GM21528 (cell line): ENCODE results near the gene SIRT2.
"Not testable (repeated sequence)": the region's sequence is repeated elsewhere in the genome, so short reads cannot be mapped to it uniquely, and the experiment has no call there.

Experiments
- ATAC-seq: cut with Tn5 transposase; IDR thresholded peaks from one replicate; pipeline ENCODE4 v1.9.1; 2021; ENCODE audit warnings: mild to moderate bottlenecking, moderate library complexity; ENCODE audit not compliant: unreplicated experiment, low FRiP score

SIRT2 gene

DNA sequence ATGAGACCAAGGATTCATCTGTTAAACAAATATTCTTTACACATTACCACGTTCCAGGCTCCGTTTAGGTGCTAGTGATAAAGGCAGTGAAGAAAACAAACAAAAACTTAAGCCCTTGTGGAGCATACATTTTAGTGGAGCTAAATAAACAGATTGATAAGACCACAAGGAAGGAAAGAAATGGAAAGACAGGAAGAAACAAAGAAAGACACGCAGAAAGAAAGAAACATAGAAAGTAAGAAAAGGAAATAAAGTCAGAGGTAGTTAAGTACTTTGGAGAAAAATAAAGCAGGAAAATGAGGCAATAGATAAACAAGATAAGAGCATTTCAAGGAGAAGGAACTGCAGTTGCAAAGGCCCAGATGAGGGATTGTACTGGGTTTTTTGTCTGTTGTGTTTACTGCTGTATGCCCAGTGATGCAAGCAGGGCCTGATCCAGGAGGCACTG lies 1.3 kb upstream of the SIRT2 start:
- no peak for ATAC-seq

DNA sequence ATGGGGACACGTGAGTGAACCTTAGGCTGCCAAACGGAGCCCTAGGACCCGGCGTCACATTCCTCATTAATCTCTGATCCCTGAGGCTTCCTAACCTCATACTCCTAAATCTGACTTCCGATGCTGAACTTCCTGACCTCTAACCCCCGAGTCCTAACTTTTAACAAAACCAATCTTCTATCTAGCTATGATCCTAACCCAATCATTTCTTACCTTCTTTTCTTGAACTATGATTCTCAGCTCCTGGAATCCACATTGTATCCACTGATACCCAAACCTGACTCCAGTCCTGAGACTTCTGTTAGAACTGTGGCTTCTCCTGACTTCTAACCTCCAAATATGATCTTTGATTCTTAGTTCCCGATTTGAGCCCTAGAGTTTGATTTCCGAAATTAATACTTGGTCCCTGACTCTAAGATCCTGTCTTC lies 798 bp upstream of the SIRT2 start:
- no peak for ATAC-seq

DNA sequence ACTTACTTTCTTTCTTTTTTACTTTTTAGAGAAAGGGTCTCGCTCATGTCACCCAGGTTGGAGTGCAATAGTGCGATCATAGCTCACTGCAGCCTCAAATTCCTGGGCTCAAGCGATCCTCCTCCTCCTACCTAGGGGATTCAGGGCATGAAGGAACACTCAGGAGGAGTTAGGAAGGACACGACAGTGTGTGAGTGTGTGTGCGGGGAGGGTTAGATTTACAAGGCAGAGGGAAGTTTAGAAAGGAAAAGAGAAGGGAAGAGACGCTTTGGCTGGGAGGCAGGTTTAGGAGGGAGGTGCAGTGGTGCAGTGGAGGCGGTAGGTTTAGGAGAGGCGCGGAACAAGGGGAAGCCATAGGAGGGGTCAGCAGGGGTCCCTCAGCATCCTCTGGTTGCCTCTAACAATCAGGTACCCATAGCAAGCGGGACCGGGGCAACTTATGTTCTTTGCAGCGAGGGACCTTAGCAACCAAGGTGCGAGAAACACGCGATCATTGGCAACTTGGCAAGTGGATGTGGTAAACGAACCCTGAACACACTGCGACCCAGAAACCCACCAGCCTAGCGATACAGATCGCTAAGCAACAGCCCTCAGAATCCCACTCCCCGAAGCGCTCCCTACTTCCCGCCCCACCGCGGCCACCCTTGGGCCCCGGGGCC lies 501 bp downstream of the SIRT2 start:
- ATAC-seq, result no peak

DNA sequence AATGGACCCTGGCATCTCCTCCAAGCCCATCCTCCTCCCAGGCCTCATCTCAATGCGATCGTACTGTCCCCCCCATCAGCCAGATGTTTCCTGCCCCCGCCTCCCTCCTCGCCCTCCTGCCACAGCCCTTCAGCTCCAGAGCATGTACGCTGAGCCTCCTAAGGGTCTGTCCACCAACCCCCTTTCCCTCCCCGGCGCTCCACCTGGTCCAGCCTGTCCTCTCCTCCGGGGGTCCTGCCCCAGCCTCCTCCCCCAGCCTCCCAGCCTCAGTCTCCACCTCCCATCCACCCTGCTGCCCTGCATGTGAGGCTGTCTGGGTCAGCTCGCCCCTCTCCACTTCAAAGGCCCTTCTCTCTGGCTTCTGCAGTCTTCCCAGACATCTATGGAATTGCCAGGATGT lies 4.5 kb downstream of the SIRT2 start:
- ATAC-seq, result no peak

DNA sequence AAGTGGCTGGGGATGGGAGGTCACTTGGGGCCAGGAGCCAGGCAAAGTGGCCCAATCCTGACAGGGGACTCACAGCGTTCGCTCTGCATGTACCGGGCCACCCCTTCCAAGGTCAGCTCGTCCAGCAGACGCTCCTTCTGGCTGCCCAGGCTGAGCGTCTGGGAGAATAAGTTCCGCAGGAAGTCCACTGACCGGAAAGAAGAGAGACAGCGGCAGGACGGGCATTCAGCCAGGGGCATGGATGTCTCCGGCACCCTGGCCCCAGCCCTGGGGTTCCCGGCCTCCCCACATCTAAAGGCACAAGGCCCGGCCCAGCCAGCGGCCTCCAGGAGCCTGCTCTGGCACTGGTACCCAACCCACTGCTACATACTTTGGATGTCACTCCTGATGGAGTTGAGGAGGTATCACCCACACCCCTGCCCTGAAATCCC lies 6.1 kb downstream of the SIRT2 start:
- no peak for ATAC-seq

DNA sequence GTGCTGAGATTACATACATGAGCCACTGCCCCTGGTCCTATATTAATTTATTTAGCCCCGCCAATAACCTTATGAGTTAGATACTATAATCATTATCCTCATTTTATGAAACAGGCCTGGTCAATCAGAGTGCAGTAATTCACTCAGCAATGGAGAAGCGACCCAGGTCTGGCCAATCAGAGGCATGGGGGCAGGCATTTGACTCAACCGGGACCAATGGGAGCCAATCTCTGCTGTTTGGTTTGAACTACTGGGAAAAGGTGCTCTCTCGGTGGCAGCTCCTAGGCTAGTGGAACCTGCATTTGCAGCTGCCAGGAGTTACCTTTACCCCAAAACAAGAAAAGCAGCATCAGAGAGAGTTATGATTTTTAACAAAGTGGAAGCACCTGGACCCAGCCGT lies 6.6 kb downstream of the SIRT2 start:
- no peak for ATAC-seq

DNA sequence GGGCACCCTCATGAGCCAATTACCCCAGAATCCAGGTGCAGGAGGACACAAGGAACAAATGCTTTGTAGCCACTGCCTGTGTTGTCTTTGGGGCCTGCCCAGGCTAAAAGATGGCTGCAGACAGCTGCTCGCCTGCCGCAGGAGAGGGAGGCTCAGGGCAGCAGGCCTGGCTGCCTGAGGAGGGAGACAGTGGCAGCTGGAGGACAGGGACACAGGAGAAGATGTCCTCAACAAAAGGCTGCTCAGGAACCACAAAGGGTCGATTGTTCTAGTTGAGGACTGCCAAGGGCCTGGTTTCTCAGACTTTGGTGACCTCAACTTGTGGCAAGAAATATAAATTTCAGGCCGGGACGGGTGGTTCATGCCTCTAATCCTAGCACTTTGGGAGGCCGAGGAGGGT lies 7.6 kb downstream of the SIRT2 start:
- ATAC-seq, result no peak

DNA sequence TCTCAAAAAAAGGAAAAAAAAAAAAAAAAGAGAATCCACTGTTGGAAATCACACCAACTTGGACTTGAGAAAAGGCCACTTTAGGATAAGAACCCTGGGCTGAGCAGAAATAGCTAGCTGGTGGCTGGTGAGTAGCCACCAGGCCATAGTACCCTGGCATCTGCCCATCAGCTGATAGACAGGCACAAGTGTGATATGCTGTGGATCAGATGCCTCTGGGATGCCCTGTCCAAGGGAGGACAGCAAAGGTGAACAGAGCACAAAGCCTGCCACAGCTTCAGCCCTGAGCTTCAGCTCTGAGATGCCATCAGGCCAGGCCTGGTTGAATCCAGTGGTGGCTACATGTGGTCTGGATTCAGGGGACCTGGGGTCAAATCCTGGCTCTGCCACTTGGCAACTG lies 8.7 kb downstream of the SIRT2 start:
- ATAC-seq, result no peak

DNA sequence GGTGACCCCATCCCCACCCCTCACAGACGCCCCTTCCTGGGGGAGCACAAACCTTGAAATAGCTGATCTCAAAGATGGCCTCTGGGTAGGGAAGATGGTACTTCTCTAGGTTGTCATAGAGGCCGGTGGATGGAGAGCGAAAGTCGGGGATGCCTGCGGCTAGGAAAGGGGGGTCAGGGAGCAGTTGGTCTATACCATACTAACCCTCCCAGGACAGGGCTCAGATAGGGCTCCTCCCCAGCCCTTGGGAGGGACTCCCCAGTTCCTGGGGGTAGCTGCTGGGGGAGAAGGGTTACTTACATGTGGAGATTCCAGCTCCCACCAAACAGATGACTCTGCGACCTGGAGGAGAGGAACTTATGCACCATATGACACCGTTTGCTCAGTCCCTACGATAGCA lies 9.6 kb downstream of the SIRT2 start:
- no peak for ATAC-seq

DNA sequence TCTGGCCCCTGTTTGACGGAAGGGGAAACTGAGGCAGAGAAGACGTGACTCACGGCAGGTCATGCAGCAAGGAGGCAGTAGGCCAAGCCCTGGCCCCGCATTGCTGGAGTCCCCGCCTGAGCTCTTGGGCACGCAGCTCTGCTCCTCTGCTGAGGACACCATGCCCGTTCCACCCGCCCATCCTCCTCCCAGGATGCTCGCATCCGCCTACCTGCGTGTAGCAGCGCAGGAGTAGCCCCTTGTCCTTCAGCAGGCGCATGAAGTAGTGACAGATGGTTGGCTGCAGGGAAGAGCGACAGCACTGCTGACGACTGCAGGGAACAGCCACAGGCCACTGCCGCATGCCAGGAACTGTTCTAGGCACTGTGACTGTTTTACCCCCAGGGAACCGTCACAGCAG lies 10.5 kb downstream of the SIRT2 start:
- no peak for ATAC-seq

DNA sequence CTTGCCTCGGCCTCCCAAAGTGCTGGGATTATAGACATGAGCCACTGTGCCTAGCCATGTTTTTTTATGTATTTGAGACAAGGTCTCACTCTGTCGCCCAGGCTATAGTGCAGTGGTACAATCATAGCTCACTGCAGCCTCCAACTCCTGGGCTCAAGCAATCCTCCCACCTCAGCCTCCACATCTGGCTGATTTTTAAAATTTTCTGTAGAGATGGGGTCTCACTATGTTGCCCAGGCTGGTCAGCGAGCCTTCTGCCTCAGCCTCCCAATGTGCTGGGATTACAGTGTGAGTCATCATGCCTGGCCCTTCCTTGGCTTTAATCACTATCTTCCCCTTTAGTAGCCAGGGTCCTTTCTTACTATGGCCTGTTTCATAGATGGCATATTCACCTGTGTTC lies 14.7 kb downstream of the SIRT2 start:
- not testable (repeated sequence) for ATAC-seq

DNA sequence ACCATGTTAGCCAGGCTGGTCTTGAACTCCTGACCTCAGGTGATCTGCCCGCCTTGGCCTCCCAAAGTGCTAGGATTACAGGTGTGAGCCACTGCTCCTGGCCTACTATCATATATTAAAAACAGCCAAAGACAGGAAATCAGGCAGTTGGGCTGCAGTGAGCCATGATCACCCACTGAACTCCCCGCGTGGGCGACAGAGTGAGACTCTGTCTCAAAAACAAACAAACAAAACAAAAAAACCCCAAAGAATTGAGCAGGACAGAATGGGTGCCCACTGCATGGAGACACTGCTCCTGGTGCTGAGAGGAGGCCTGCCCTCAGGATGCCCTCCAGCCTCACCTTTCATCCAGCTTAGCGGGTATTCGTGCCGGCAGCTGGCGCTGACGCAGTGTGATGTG lies 16.1 kb downstream of the SIRT2 start:
- ATAC-seq, result no peak

DNA sequence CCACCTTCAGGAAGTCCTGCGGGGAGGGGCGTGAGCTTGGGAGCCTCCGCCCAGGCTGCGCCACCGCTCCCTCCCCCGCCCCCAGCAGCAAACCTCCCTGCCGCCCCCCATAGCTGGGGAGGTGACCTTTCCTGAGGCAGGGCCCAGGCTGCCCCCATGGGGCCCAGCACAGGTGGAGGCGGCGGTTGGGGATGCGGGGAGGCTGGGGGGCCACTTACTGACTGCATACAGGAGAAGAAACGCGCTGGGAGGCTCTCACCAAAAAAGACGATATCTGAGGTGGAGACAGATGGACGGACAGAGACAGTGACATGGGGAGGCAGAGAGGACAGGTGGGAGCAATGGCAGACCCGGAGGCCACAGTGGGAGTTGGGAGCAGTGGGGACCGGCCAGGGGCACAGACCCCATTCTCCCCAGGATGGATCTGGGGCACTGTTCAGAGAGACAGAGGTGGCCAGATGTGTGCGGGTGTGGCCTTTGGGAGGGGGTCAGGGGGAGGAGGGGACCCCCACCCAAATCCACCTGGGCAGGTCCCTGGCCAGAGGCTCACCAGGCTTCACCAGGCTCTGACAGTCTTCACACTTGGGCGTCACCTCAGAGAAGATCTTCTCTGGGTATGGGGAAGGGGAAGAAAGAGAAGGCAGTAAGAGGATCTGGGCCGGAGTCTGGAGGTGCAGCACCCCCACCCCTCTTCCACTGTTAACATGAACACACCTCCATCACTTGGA lies 18.4 kb downstream of the SIRT2 start:
- ATAC-seq, result no peak

DNA sequence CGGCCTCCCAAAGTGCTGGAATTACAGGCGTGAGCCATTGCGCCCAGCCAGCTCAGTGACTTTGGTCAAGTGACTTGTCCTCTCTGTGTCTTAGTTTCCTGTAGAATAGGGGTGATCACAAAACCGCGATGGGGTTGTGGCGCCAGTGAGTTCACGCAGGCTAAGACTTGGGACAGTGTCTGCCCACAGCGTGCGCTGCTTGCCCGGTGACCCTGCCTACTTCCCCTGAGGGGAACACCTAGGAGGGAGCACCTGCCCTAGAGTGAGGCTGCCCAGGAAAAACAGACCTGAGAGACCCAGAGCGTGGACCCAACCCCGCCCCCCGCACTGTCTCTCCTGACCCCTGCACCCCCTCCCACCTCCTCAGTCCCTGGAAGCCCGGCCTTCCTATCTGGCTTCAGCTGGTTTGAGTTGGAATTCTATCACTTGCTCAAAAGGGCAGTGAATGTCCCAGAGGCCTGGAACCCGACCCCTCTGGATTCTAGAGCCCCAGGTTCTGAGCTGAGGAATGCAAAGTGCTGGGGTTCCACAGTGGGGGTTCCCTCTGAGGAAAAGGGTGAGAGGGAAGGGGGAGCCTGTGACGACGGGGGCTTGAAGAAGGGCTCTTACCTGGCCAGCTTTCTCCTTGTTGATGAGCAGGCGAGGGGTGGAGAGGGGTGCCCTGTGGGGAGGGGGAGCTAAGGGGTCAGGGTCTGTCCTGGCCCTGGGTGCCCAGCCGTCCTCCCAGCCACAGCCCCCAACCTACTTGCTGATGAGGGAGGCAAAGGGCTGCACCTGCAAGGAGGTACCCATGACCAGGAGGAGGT lies 19.1 kb downstream of the SIRT2 start:
- no peak for ATAC-seq

DNA sequence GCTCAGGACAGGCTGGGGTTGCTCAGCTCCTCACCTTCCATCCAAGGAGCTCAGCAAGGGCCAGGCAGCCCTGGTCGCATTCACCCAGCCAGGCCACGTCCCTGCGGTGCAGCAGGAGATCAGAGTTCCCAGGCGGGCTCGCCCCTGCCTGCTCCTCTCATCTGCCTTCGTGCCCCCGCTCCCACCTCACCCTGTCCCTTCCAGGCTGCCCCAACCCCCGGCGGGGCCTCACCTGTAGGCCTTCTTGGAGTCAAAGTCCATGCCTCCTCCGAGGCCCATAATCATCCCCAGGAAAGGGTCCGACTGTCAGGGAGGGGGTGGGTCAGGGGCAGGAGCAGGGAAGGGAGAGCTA lies 20.0 kb downstream of the SIRT2 start:
- no peak for ATAC-seq

DNA sequence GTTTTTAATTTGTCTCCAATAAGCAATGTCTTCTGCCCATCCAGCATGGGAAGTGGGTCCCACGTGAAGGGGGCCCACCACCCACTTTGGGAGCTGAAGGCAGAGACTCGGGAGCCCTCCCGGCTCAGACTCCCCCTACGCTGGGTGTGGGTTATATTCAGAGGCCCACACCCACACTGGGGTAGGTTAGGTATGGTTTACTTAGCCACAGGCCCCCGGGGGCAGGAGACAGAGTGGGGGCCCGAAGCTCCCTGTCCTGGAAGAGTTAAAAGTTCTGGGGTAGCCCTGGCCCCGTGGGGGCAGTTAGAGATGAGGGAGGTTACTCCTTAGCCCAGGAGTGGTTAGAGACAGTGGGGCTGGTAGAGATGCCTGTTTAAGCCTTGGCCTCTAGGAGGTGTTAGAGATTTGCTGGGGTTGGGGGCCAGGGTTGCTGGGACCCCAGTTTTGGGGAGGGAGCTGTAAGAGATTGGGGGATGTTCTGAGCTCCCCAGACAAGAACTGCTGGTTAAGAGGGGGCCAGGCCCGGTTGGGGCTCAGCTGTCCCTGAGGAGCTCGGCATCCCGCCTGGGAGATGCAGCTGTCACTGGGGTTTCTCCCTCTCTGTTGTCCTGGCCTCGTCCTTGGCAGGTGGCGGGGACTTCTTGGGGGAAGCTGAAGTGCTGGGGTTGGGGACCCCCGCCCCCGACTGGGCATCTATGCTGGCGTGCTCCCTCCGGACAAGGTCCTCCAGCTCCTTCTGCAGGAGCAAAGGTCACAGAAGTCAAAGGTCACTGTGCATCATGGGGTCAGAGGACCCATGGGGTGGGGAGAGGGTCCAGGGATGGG lies 20.6 kb downstream of the SIRT2 start:
- no peak for ATAC-seq

DNA sequence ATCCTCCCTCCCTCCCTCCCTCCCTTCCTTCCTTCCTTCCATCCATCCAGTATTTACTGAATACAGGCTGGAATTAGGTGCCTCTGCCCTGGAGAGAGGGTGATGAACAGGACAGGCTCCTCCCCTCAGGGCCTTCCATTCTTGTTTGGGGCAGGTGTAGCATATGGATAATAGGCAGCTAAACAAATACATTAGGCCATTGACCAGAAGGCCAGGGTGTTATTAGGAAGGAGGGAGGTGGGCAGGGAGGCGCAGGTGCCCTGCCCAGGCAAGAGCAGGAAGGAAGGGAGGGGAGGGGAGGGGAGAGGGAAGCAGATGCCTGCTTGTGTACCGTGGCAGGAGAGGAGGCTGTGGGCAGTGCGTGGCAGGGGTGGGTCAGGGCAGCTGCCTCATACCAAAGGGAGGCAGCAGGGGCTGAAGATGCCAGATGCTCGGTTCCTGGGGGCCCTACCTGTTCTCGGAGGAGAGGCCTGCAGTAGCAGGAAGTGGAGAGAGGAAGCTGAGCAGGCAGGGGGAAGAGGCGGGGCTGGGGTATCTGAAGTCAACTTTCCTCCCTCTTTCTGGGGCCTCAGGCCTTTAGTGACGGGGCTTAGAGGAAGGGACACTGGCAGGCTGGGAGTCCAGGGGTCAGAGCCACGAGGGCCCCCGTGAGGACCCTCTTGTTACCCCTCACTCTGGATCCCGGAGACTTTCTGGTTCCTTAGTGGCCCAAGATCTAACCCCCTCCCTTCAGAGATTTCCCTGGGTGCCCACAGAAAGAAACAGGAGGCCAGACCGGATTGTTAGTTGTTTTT lies 21.4 kb downstream of the SIRT2 start, which contains the start of gene RINL:
Gene RINL, minus strand, starts transcription at position 495 of the 794 bp plus-strand sequence. CDS start 1,533 bp downstream, outside the sequence.
- no peak for ATAC-seq

DNA sequence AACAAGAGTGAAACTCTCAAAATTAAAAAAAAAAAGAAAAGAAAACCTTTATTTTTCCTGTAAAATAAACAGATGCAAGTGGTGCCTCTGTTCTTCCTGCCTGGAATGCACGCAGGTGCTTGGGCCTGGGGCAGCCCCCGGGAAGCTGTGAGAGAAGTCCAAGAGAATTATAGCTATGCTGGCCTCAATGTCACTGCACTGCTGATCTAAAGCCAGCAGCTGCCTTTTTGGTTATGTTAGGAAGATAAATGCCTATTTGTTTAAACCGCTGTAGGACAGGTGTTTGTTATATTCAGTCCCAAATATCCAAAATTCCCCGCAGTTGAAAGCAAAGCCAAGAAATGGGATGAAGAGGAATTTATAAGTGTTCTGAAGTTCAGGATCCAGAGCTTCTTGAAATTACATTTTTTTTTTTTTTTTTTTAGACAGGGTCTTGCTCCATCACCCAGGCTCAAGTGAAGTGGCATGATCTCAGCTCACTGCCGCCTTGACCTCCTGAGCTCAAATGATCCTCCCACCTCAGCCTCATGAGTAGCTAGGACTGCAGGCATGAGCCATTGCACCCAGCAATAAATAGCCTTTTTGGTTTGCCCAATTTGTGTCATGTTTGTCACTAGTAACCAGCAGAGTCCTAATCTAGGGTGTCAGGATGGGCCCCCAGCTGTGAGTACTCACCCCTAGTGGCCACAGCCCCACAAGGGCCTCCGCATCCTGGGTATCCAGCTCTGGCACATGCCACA lies 23.6 kb downstream of the SIRT2 start:
- ATAC-seq, result no peak

DNA sequence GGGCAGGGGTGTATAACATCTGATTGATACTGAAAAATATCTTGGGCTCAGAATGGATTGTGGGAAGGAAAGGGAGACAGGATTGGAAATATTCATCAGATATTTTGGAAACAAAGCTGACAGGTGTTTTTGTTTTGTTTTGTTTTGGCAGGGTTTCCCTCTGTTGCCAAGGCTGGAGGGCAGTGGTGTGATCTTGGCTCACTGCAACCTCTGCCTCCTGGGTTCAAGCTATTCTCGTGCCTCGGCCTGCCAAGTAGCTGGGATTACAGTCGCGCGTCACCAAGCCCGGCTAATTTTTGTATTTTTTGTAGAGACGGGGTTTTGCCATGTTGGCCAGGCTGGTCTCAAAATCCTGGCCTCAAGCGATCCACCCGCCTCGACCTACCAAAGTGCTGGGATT lies 26.0 kb downstream of the SIRT2 start:
- ATAC-seq, result not testable (repeated sequence)
